ENCODE measurements around the gene SLC4A3. TPM values are rescaled to one million over a fixed set of nuclear protein-coding genes. Genes with fewer than 3 reads are reported as not detected.

SLC4A3 gene
- total RNA-seq, 1 experiment from 2014 or later: 0.52 TPM

- Histone ChIP-seq H3K4me1 (ENCODE audit: insufficient read depth, low read length, poor library complexity, severe bottlenecking) (no peaks in the 10 kb centered on the region), H3K9me3 (ENCODE audit: low read depth, low read length, poor library complexity, severe bottlenecking) (no peaks in the 10 kb centered on the region), H3K27ac (ENCODE audit: low read depth, low read length, poor library complexity, severe bottlenecking) (no peak overlapping the region), H3K27me3 (replicated peaks; ENCODE audit: insufficient read depth, low read depth, low read length, poor library complexity) (no peaks in the 10 kb centered on the region), H3K36me3 (ENCODE audit: insufficient read depth, low read length, poor library complexity, severe bottlenecking) (no peaks in the 10 kb centered on the region), H3K4me3 (ENCODE audit: low read depth, low read length, poor library complexity, severe bottlenecking) (no peak overlapping the region)
- intact Hi-C loops (cut with micrococcal nuclease; ENCODE audit: unreplicated experiment): no loop called here
- DNase-seq (ENCODE audit: low spot score): no peak
- no peak for TF ChIP-seq EZH2 (IDR thresholded peaks at IDR 0.05; ENCODE audit: borderline replicate concordance, low read depth, low read length, poor library complexity, severe bottlenecking)
- TF ChIP-seq CTCF (conservative IDR thresholded peaks at IDR 0.05; ENCODE audit: low read depth, low read length): no peak
- no TSS peak for BruUV-seq (replicated peaks)
- ChIA-PET POLR2A (ENCODE audit: low non-redundant PET) (no interaction called here), CTCF (no interaction called here)
Observed at GRCh38 chr2:219581346-219581745, 46.1 kb upstream of the SLC4A3 start.

GRCh38 chr2:219591091-219591490, 36.3 kb upstream of the SLC4A3 start:
- BruUV-seq (replicated peaks): no TSS peak
- CTCF ChIA-PET: no interaction called here
- no peak for DNase-seq (ENCODE audit: low spot score)
- no peaks in the 10 kb centered on the region for H3K9me3 ChIP-seq (ENCODE audit: low read depth, low read length, poor library complexity, severe bottlenecking)
- POLR2A ChIA-PET (ENCODE audit: low non-redundant PET): no interaction called here
- H3K27me3 ChIP-seq (replicated peaks; ENCODE audit: insufficient read depth, low read depth, low read length, poor library complexity): no peaks in the 10 kb centered on the region
- H3K27ac ChIP-seq (ENCODE audit: low read depth, low read length, poor library complexity, severe bottlenecking): no peak overlapping the region
- peaks cover 16% of the 10 kb centered on the region for H3K4me1 ChIP-seq (ENCODE audit: insufficient read depth, low read length, poor library complexity, severe bottlenecking)
- H3K4me3 ChIP-seq (ENCODE audit: low read depth, low read length, poor library complexity, severe bottlenecking): no peak overlapping the region
- intact Hi-C loops (cut with micrococcal nuclease; ENCODE audit: unreplicated experiment): no loop called here
- TF ChIP-seq EZH2 (IDR thresholded peaks at IDR 0.05; ENCODE audit: borderline replicate concordance, low read depth, low read length, poor library complexity, severe bottlenecking) (no peak), CTCF (conservative IDR thresholded peaks at IDR 0.05; ENCODE audit: low read depth, low read length) (no peak)
- H3K36me3 ChIP-seq (ENCODE audit: insufficient read depth, low read length, poor library complexity, severe bottlenecking): no peaks in the 10 kb centered on the region

GRCh38 chr2:219592736-219593135, 34.7 kb upstream of the SLC4A3 start:
- H3K27me3 ChIP-seq (replicated peaks; ENCODE audit: insufficient read depth, low read depth, low read length, poor library complexity): no peaks in the 10 kb centered on the region
- peak overlapping the region; percentile 57 for H3K27ac ChIP-seq (ENCODE audit: low read depth, low read length, poor library complexity, severe bottlenecking)
- intact Hi-C loops (cut with micrococcal nuclease; ENCODE audit: unreplicated experiment): no loop called here
- DNase-seq (ENCODE audit: low spot score): peak; percentile 62
- CTCF ChIA-PET: interaction anchor here (0.5 kb wide), 1 partner anchor 32 kb away, joined by 3 read pairs; no protein-coding TSS in a partner anchor
- no peaks in the 10 kb centered on the region for H3K36me3 ChIP-seq (ENCODE audit: insufficient read depth, low read length, poor library complexity, severe bottlenecking)
- H3K4me3 ChIP-seq (ENCODE audit: low read depth, low read length, poor library complexity, severe bottlenecking): no peak overlapping the region
- no TSS peak for BruUV-seq (replicated peaks)
- peaks cover 23% of the 10 kb centered on the region for H3K4me1 ChIP-seq (ENCODE audit: insufficient read depth, low read length, poor library complexity, severe bottlenecking)
- POLR2A ChIA-PET (ENCODE audit: low non-redundant PET): no interaction called here
- no peak for TF ChIP-seq CTCF (conservative IDR thresholded peaks at IDR 0.05; ENCODE audit: low read depth, low read length)
- no peak for TF ChIP-seq EZH2 (IDR thresholded peaks at IDR 0.05; ENCODE audit: borderline replicate concordance, low read depth, low read length, poor library complexity, severe bottlenecking)
- no peaks in the 10 kb centered on the region for H3K9me3 ChIP-seq (ENCODE audit: low read depth, low read length, poor library complexity, severe bottlenecking)
